DOHH2 (cell line): ENCODE data around the gene SCAP.
A peak's percentile ranks its signal among the peaks of the same experiment; 100 is the strongest.

ENCODE experiments used
- CTCF ChIP-seq: fragments of 200-600 bp; sonication (generic); IDR thresholded peaks from one replicate; pipeline ENCODE4 v1.5.1; 2014; ENCODE audit warnings: antibody characterized with exemption, mild to moderate bottlenecking, low read depth, low read length; ENCODE audit not compliant: poor library complexity, severe bottlenecking
- EZH2phosphoT487 ChIP-seq: fragments of 200-600 bp; sonication (generic); IDR thresholded peaks from 2 replicates; pipeline ENCODE4 v1.6.1; 2017; ENCODE audit warnings: borderline replicate concordance, mild to moderate bottlenecking, antibody characterized with exemption, low read length, moderate library complexity, mixed read lengths

- TF ChIP-seq CTCF = peak; percentile 14
- TF ChIP-seq EZH2phosphoT487 = no peak
Measured at GRCh38 chr3:47440131-47440530, 35.6 kb downstream of the SCAP start.
